Transverse colon (tissue), 4 donors: Measurements from ENCODE around the gene GPR176. TPM values are rescaled to one million over a fixed set of nuclear protein-coding genes. Genes with fewer than 3 reads are reported as not detected.

Experiments used
- DNase-seq: peaks from one replicate; pipeline ENCODE4 v3.0.0-alpha.2; 2019
- H3K27ac ChIP-seq, 4 donors: fragments of 200-600 bp; sonication (generic); 2 replicates each; pipeline ENCODE4 v1.5.1; 2016 to 2018; ENCODE audit warnings: inconsistent platforms in 4 of 4
- H3K27me3 ChIP-seq: fragments of 200-600 bp; sonication (generic); 2 replicates; pipeline ENCODE4 v1.5.1; 2017; ENCODE audit warnings: inconsistent platforms
- H3K36me3 ChIP-seq, 4 donors: fragments of 200-600 bp; sonication (generic); 2 replicates each; pipeline ENCODE4 v1.5.1; 2017 to 2019; ENCODE audit warnings: inconsistent platforms in 4 of 4
- H3K4me1 ChIP-seq, 4 donors: fragments of 200-600 bp; sonication (generic); 2 replicates each; pipeline ENCODE4 v1.5.1; 2017 to 2020; ENCODE audit warnings: inconsistent platforms in 4 of 4
- H3K4me3 ChIP-seq, 4 donors: fragments of 200-600 bp; sonication (generic); 1 replicate in 1 of 4; 2 replicates in 3 of 4; pipeline versions ENCODE4 v1.5.1 to v1.6.1; 2017 to 2019; ENCODE audit warnings: inconsistent platforms in 4 of 4
- H3K9me3 ChIP-seq, 2 donors: fragments of 200-600 bp; sonication (generic); 2 replicates each; pipeline ENCODE4 v1.5.1; 2017 to 2019; ENCODE audit warnings: inconsistent platforms in 2 of 2
- CTCF ChIP-seq, 5 experiments: fragments of 200-600 bp in 3 of 5; fragments of 450-650 bp in 2 of 5; sonication (generic) in 3 of 5; IDR thresholded peaks; 1 replicate in 2 of 5; 2 replicates in 3 of 5; pipeline ENCODE4 v1.5.1; 2016 to 2017; ENCODE audit warnings: antibody characterized with exemption in 5 of 5, inconsistent platforms in 3 of 5, mild to moderate bottlenecking in 2 of 5, moderate library complexity in 1 of 5
- EP300 ChIP-seq: sonication (generic); formaldehyde crosslinking; IDR thresholded peaks from one replicate; pipeline ENCODE4 v1.6.1; 2017; ENCODE audit warnings: antibody characterized with exemption, low read depth
- POLR2A ChIP-seq: fragments of 450-650 bp; IDR thresholded peaks from one replicate; pipeline ENCODE4 v1.6.1; 2016; ENCODE audit warnings: antibody characterized with exemption, mild to moderate bottlenecking, moderate library complexity
- POLR2AphosphoS5 ChIP-seq, 3 donors: sonication (generic); formaldehyde crosslinking; IDR thresholded peaks; one replicate each; pipeline ENCODE4 v1.6.1; 2016; ENCODE audit warnings: antibody characterized with exemption in 3 of 3
- WGBS, 2 donors: methylation state at CpG; one replicate each; pipeline ENCODE4 v1.1.5; 2018; ENCODE audit warnings: low coverage in 1 of 2; 5-methylcytosine and 5-hydroxymethylcytosine counted together
- in situ Hi-C, 4 donors: fragments of 200-750 bp; cut with MboI; loops; one replicate each; pipeline versions ENCODE4 v1.15.0 to v1.15.1; 2017; ENCODE audit warnings: low sequenced_read_pairs in 3 of 4, low pct_ligation_motif_present in 1 of 4, low pct_unique_long_range_greater_than_20kb in 1 of 4
- intact Hi-C: fragments of 100-400 bp; cut with DNase I; formaldehyde crosslinking; loops from one replicate; pipeline ENCODE4 v1.15.1; 2023; ENCODE audit warnings: low total_unique reads
- total RNA-seq, 4 donors: library from RNA; depleted of rRNA; stranded (reverse); fragments of >200 nt; gene quantifications; one replicate each; pipeline ENCODE4 v1.1.0, GENCODE V29; 2016

The GPR176 gene
- total RNA-seq, 4 donors from 2014 or later = 1.6 to 10.9 (median 2.5) TPM; not detected in 1

DNA sequence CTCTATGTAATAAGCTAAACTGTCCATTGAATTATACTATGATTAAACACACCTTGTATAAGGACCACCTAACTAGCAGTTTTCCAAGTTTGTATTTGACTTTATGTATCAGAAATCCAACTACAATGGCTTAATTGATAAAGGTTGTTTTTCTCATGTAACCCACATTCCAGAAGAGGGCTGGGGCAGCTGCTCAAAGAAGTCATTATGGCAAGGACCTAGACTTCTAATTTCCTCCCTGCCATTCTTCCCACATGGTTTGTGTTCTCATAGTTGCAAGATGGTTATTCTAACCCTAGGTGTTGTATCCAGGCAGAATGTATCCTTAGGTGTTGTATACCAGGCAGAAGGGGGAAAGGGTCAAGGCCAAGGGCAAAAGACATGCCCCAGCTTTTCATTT is 35.7 kb downstream of the GPR176 start:
- no peaks in the 10 kb centered on the region for H3K36me3 ChIP-seq
- no peak overlapping the region for H3K4me3 ChIP-seq
- H3K27ac ChIP-seq = no peak overlapping the region
- H3K27me3 ChIP-seq = no peaks in the 10 kb centered on the region
- H3K9me3 ChIP-seq = no peaks in the 10 kb centered on the region
- intact Hi-C loops = no loop called here
- H3K4me1 ChIP-seq = peaks cover 0 to 13% (median 8%) of the 10 kb centered on the region in 4 donors
- no peak for DNase-seq
- in situ Hi-C loops = no loop called here
- TF ChIP-seq POLR2A (no peak), POLR2AphosphoS5 (IDR thresholded peaks at IDR 0.05) (no peak), CTCF (IDR thresholded peaks at IDR 0.05) (no peak), EP300 (no peak)

DNA sequence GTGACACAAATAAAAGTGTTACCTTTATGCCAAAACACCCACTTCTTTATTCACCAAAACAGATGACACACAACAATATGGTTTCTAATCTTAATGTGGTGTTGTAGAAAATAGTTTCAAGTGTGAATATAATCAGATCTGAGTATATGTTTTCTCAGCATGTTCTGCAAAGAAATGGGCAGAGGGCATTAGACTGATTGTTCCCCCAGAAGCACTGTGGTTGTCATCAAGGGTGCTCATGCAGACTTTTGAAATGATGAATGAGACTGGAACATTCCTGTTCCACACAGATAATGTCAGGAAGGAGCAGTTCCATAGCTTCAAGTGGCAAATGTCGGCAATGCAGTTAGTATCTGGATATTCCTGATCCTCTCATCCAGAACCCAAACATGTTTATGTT is 37.5 kb downstream of the GPR176 start:
- no peak overlapping the region for H3K27ac ChIP-seq
- WGBS, 2 donors = 93% methylated on average over 1 of the region's 1 CpG; no CpG with 5 or more reads in 1 of the 2 donors
- TF ChIP-seq POLR2AphosphoS5 (IDR thresholded peaks at IDR 0.05) (no peak), EP300 (no peak), CTCF (IDR thresholded peaks at IDR 0.05) (no peak), POLR2A (no peak)

GRCh38 chr15:39881790-39882189 is 38.3 kb downstream of the GPR176 start:
- Histone ChIP-seq H3K36me3 (no peaks in the 10 kb centered on the region), H3K27ac (no peak overlapping the region), H3K4me3 (no peak overlapping the region), H3K4me1 (no peaks in the 10 kb centered on the region), H3K27me3 (no peaks in the 10 kb centered on the region), H3K9me3 (no peaks in the 10 kb centered on the region)
- intact Hi-C loops (no loop called here), in situ Hi-C loops (no loop called here)
- no peak for DNase-seq
- 84 to 90% methylated on average over 1 of the region's 1 CpG for WGBS, 2 donors
- no peak for TF ChIP-seq POLR2A
- no peak for TF ChIP-seq CTCF (IDR thresholded peaks at IDR 0.05)

More for the DNA sequence above, 37.5 kb downstream of the GPR176 start:
- Histone ChIP-seq H3K4me1 (peaks cover 0 to under 1% (median 0%) of the 10 kb centered on the region in 4 donors), H3K4me3 (no peak overlapping the region), H3K36me3 (no peaks in the 10 kb centered on the region), H3K27me3 (no peaks in the 10 kb centered on the region), H3K9me3 (no peaks in the 10 kb centered on the region)
- intact Hi-C loops = no loop called here
- in situ Hi-C loops = no loop called here
- DNase-seq = no peak

DNA sequence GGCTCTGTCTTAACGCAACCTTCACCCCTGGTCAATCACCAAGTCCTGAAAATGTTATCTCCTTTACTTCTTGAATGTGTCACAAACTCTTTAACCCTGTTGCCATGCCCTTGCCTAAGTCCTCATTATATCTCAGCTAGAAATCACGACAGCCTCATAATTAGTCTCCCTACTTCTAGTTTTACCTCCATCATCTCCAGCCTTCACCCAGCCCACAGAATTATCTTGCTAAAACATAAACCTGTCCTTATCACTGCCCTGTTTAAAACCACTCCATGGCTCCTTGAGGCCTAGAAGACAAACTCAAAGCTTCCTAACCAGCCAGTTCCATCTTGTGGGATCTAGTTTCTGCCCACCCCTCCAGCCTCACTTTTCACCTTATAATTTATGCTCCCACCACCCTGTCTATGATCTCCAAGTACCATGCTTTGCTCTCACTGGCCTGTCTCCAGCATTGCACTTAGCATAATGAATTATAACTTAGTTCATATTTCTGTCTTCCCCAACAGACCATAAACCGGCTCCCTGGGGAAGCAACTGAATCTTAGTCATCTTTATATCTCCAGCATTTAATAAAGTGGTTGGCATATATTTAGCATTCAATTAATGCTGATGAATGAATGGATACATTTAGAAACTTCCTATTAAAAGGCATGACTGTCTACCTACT is 39.2 kb downstream of the GPR176 start:
- DNase-seq = no peak
- H3K36me3 ChIP-seq = no peaks in the 10 kb centered on the region
- H3K27ac ChIP-seq = no peak overlapping the region
- intact Hi-C loops = no loop called here
- in situ Hi-C loops = no loop called here
- H3K4me1 ChIP-seq = no peaks in the 10 kb centered on the region
- H3K27me3 ChIP-seq = no peaks in the 10 kb centered on the region
- no peaks in the 10 kb centered on the region for H3K9me3 ChIP-seq
- H3K4me3 ChIP-seq = no peak overlapping the region
- WGBS, 2 donors = 83 to 93% methylated on average over 3 of the region's 3 CpGs
- no peak for TF ChIP-seq CTCF (IDR thresholded peaks at IDR 0.05)
- TF ChIP-seq EP300 = no peak
- TF ChIP-seq POLR2AphosphoS5 (IDR thresholded peaks at IDR 0.05) = no peak
- TF ChIP-seq POLR2A = no peak
